Thoracic aorta (tissue), 2 donors: ENCODE measurements around the gene ACVR2B. TPM values are rescaled to one million over a fixed set of nuclear protein-coding genes. Genes with fewer than 3 reads are reported as not detected.

Experiments
- ATAC-seq: fragments of 150-250 bp; one replicate; pipeline ENCODE4 v1.8.0; 2017; ENCODE audit warnings: low read depth; ENCODE audit not compliant: insufficient number of reproducible peaks, low FRiP score
- DNase-seq: peaks from one replicate; pipeline ENCODE4 v3.0.0-alpha.2; 2020; ENCODE audit warnings: low spot score
- H3K27ac ChIP-seq, 2 donors: fragments of 200-600 bp; sonication (generic); 1 replicate in 1 of 2; 2 replicates in 1 of 2; pipeline ENCODE4 v1.5.1; 2016; ENCODE audit warnings: mild to moderate bottlenecking in 2 of 2, moderate library complexity in 2 of 2
- H3K27me3 ChIP-seq: fragments of 200-600 bp; sonication (generic); replicated peaks from 2 replicates; pipeline ENCODE4 v1.6.0; 2016; ENCODE audit warnings: mild to moderate bottlenecking; ENCODE audit not compliant: insufficient read depth
- H3K36me3 ChIP-seq: fragments of 200-600 bp; sonication (generic); one replicate; pipeline ENCODE4 v1.5.1; 2016
- H3K4me1 ChIP-seq, 2 donors: fragments of 200-600 bp; sonication (generic); 1 replicate in 1 of 2; 2 replicates in 1 of 2; pipeline versions ENCODE4 v1.5.1 to v1.6.0; 2016; ENCODE audit warnings: low read depth in 2 of 2, mild to moderate bottlenecking in 1 of 2; ENCODE audit not compliant: control insufficient read depth in 1 of 2
- H3K4me3 ChIP-seq: fragments of 200-600 bp; sonication (generic); 2 replicates; pipeline ENCODE4 v1.5.1; 2016; ENCODE audit warnings: mild to moderate bottlenecking
- H3K9me3 ChIP-seq: fragments of 200-600 bp; sonication (generic); 2 replicates; pipeline ENCODE4 v1.5.1; 2016
- total RNA-seq, 2 donors: library from RNA; depleted of rRNA; stranded (reverse); fragments of >200 nt; gene quantifications; one replicate each; pipeline versions ENCODE4 v1.1.0 to v1.2.3, GENCODE V29; 2016
- TF ChIP-seq, protein P1 (sequence below): fragments of 200-600 bp; sonication (generic); IDR thresholded peaks from one replicate; pipeline ENCODE4 v1.5.1; 2019; ENCODE audit warnings: antibody characterized with exemption

The ACVR2B gene
- total RNA-seq, 2 donors from 2014 or later, result 3.7 to 4.0 TPM

DNA sequence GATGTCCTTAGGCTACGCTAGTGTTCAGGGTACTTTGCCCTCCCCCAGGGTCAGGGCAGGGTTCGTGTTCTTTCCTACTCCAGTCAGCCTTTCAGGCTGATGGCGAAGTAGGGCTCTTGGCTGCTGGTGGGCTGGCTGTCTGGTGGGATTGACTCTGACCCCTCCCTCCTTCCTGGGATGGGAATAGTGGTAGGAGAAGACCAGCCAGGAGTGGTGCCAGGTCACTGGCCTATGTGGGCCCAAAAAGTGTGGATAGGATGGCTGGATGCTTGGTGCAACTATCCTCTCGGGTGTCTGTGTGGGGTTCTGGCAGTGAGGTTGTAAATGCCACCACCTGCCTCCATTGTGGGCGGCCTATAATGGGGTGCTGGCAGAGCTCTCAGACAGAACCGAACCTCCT, 22.0 kb downstream of the ACVR2B start:
- Histone ChIP-seq H3K4me1 (peaks cover 0 to 8% of the 10 kb centered on the region in 2 donors), H3K27ac (no peak overlapping the region), H3K27me3 (no peaks in the 10 kb centered on the region), H3K4me3 (no peak overlapping the region), H3K9me3 (no peaks in the 10 kb centered on the region), H3K36me3 (no peaks in the 10 kb centered on the region)
- no peak for DNase-seq
- TF ChIP-seq, protein P1, sequence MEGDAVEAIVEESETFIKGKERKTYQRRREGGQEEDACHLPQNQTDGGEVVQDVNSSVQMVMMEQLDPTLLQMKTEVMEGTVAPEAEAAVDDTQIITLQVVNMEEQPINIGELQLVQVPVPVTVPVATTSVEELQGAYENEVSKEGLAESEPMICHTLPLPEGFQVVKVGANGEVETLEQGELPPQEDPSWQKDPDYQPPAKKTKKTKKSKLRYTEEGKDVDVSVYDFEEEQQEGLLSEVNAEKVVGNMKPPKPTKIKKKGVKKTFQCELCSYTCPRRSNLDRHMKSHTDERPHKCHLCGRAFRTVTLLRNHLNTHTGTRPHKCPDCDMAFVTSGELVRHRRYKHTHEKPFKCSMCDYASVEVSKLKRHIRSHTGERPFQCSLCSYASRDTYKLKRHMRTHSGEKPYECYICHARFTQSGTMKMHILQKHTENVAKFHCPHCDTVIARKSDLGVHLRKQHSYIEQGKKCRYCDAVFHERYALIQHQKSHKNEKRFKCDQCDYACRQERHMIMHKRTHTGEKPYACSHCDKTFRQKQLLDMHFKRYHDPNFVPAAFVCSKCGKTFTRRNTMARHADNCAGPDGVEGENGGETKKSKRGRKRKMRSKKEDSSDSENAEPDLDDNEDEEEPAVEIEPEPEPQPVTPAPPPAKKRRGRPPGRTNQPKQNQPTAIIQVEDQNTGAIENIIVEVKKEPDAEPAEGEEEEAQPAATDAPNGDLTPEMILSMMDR, result no peak
- ATAC-seq, result no peak

DNA sequence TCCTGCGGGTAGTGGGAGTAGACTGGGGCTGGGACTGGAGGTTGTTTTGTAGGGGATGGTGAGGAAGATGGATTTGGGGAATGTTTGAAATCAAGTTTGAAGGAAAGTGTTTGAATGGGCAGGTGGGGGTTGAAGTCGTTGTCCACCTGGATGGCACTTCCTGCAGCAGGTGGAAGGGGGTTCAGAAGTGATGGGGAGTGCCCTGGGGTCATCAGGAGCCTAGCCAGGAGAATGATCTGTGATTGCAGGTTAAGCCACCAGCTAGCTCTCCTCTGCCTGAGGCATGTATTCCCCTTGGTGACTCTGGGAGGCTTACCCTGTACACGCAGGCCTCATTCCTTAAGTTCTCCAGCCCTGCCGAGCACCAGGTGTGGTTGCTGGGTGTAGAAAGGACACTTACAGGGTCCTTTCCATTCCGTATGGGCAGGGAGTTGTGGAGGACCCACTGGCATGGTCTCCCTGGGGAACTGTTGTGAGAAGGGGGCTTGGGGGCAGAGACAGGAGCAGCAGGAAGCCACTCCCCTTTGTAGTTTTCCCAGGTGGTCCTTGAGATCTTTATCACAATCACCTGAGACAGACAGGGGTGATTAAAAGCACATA, 22.6 kb downstream of the ACVR2B start:
- TF ChIP-seq, protein P1, result no peak
- DNase-seq, result no peak
- ATAC-seq, result no peak
- H3K4me3 ChIP-seq, result no peak overlapping the region
- H3K36me3 ChIP-seq, result peaks cover 5% of the 10 kb centered on the region
- no peak overlapping the region for H3K27ac ChIP-seq
- H3K4me1 ChIP-seq, result peaks cover 0 to 8% of the 10 kb centered on the region in 2 donors
- H3K27me3 ChIP-seq, result no peaks in the 10 kb centered on the region
- H3K9me3 ChIP-seq, result no peaks in the 10 kb centered on the region

DNA sequence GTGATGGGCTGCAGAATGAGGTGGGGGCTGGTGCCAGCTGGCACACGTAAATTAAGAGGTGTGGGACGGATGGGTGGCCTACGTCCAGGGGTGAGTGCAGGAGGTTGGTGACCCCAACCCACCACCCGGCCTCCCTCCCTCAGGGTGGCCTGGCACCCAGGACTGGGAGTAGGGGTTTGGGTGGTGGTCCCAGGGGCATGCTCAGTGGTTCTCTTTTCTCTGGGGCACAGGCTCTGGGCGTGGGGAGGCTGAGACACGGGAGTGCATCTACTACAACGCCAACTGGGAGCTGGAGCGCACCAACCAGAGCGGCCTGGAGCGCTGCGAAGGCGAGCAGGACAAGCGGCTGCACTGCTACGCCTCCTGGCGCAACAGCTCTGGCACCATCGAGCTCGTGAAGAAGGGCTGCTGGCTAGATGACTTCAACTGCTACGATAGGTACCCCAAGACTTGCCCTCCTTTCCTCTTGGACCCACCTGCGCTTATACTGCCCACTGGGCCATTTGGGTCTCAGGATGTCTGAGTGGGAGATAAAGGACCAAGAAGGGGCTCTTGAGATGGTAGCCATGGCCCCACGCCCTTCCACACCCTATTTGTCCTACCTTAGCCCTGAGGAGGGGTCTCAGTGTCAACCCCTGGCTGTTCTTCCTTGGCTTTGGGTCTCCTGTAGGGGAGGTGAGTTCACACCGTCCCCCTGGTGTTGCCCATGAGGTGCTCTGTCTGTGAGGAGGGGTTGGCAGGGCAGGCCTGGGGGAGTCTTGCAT, 23.5 kb downstream of the ACVR2B start:
- Histone ChIP-seq H3K9me3 (no peaks in the 10 kb centered on the region), H3K27me3 (no peaks in the 10 kb centered on the region), H3K4me3 (no peak overlapping the region), H3K36me3 (peaks cover 6% of the 10 kb centered on the region), H3K4me1 (peaks cover 0 to 8% of the 10 kb centered on the region in 2 donors), H3K27ac (no peak overlapping the region)
- DNase-seq (no peak), ATAC-seq (no peak)
- TF ChIP-seq, protein P1, result no peak

- DNase-seq, result no peak
- Histone ChIP-seq H3K4me1 (peaks cover 0 to 6% of the 10 kb centered on the region in 2 donors), H3K36me3 (peaks cover 9% of the 10 kb centered on the region)
These were observed 24.3 kb downstream of the ACVR2B start for GRCh38 chr3:38477839-38478450.

GRCh38 chr3:38478901-38479300, 25.2 kb downstream of the ACVR2B start:
- no peak for DNase-seq
- Histone ChIP-seq H3K36me3 (peaks cover 11% of the 10 kb centered on the region), H3K27ac (no peak overlapping the region), H3K4me1 (no peaks in the 10 kb centered on the region), H3K4me3 (no peak overlapping the region), H3K27me3 (no peaks in the 10 kb centered on the region), H3K9me3 (no peaks in the 10 kb centered on the region)
- ATAC-seq, result no peak
- TF ChIP-seq, protein P1, result no peak

More at GRCh38 chr3:38477839-38478450, 24.3 kb downstream of the ACVR2B start:
- TF ChIP-seq, protein P1, result no peak
- H3K9me3 ChIP-seq, result no peaks in the 10 kb centered on the region
- no peak overlapping the region for H3K27ac ChIP-seq
- no peak overlapping the region for H3K4me3 ChIP-seq
- H3K27me3 ChIP-seq, result no peaks in the 10 kb centered on the region
- ATAC-seq, result no peak
